GM23338 (cell line): ENCODE data around the gene LRIT3. TPM values are rescaled to one million over a fixed set of nuclear protein-coding genes. Genes with fewer than 3 reads are reported as not detected.

Experiments
- ATAC-seq: fragments of 200-7000 bp; cut with Tn5 transposase; 3 replicates; pipeline ENCODE4 v1.9.1; 2020
- DNase-seq: peaks from one replicate; pipeline ENCODE4 v3.0.0-alpha.2; 2015; ENCODE audit warnings: low spot score
- H2AFZ ChIP-seq: fragments of 200-600 bp; sonication (generic); 2 replicates; pipeline ENCODE4 v1.8.0; 2016; ENCODE audit warnings: antibody characterized with exemption, mild to moderate bottlenecking, moderate library complexity
- H3F3A ChIP-seq: fragments of 200-600 bp; sonication (generic); replicated peaks from 2 replicates; pipeline ENCODE4 v1.8.0; 2017; ENCODE audit warnings: antibody characterized with exemption, mixed run types, low read depth
- H3K27ac ChIP-seq: fragments of 200-600 bp; sonication (generic); 2 replicates; pipeline ENCODE4 v1.6.1; 2016; ENCODE audit warnings: low read depth
- H3K27me3 ChIP-seq: fragments of 200-600 bp; sonication (generic); 2 replicates; pipeline ENCODE4 v1.8.0; 2016; ENCODE audit warnings: mild to moderate bottlenecking, mixed run types, moderate library complexity; ENCODE audit not compliant: insufficient read depth
- H3K36me3 ChIP-seq: fragments of 200-600 bp; sonication (generic); 2 replicates; pipeline ENCODE4 v1.8.0; 2016; ENCODE audit warnings: mild to moderate bottlenecking; ENCODE audit not compliant: insufficient read depth
- H3K4me1 ChIP-seq: fragments of 200-600 bp; sonication (generic); 2 replicates; pipeline ENCODE4 v1.8.0; 2016; ENCODE audit warnings: mild to moderate bottlenecking, moderate library complexity; ENCODE audit not compliant: insufficient read depth
- H3K4me2 ChIP-seq: fragments of 200-600 bp; sonication (generic); 2 replicates; pipeline ENCODE4 v1.7.1; 2017; ENCODE audit warnings: mixed run types
- H3K4me3 ChIP-seq: fragments of 200-600 bp; sonication (generic); 2 replicates; pipeline ENCODE4 v1.6.1; 2016; ENCODE audit warnings: mixed run types
- H3K79me2 ChIP-seq: fragments of 200-600 bp; sonication (generic); replicated peaks from 2 replicates; pipeline ENCODE4 v1.8.0; 2017; ENCODE audit warnings: mild to moderate bottlenecking; ENCODE audit not compliant: insufficient read depth
- H3K9me2 ChIP-seq: fragments of 200-600 bp; sonication (generic); 2 replicates; pipeline ENCODE4 v1.8.0; 2017; ENCODE audit not compliant: insufficient read depth
- H4K20me1 ChIP-seq: fragments of 200-600 bp; sonication (generic); replicated peaks from 2 replicates; pipeline ENCODE4 v1.8.0; 2017; ENCODE audit warnings: mild to moderate bottlenecking; ENCODE audit not compliant: insufficient read depth
- H3K27ac Mint-ChIP-seq: 2 replicates; pipeline ENCODE4 v1.8.0; 2020; ENCODE audit warnings: inconsistent platforms, mild to moderate bottlenecking, moderate library complexity, mixed read lengths
- H3K27me3 Mint-ChIP-seq: 3 replicates; pipeline ENCODE4 v1.8.0; 2022; ENCODE audit warnings: low read depth, mild to moderate bottlenecking, moderate library complexity, mixed read lengths, inconsistent platforms; ENCODE audit not compliant: insufficient read depth, poor library complexity
- H3K36me3 Mint-ChIP-seq: 3 replicates; pipeline ENCODE4 v1.8.0; 2021; ENCODE audit warnings: low read depth, mild to moderate bottlenecking, inconsistent platforms, moderate library complexity, mixed read lengths
- H3K4me1 Mint-ChIP-seq: 3 replicates; pipeline ENCODE4 v1.8.0; 2020; ENCODE audit warnings: mild to moderate bottlenecking, inconsistent platforms, mixed read lengths
- H3K4me3 Mint-ChIP-seq: 3 replicates; pipeline ENCODE4 v1.8.0; 2021; ENCODE audit warnings: moderate library complexity, mild to moderate bottlenecking, inconsistent platforms, mixed read lengths
- H3K9me3 Mint-ChIP-seq: 3 replicates; pipeline ENCODE4 v1.8.0; 2020; ENCODE audit warnings: moderate library complexity, mild to moderate bottlenecking, inconsistent platforms, mixed read lengths
- CREB1 ChIP-seq: fragments of 250-450 bp; sonication (Bioruptor Pico); IDR thresholded peaks from 2 replicates; pipeline ENCODE4 v1.5.0; 2020; ENCODE audit warnings: low read depth, mild to moderate bottlenecking, moderate library complexity
- EZH2 ChIP-seq: fragments of 200-600 bp; sonication (generic); IDR thresholded peaks from one replicate; pipeline ENCODE4 v1.8.0; 2017; ENCODE audit warnings: antibody characterized with exemption, mild to moderate bottlenecking, low read depth; ENCODE audit not compliant: unreplicated experiment
- JUNB ChIP-seq: IDR thresholded peaks from one replicate; pipeline ENCODE4 v1.6.1; 2016; ENCODE audit warnings: antibody characterized with exemption; ENCODE audit not compliant: unreplicated experiment
- POLR2AphosphoS5 ChIP-seq: IDR thresholded peaks from 2 replicates; pipeline ENCODE4 v1.6.1; 2016; ENCODE audit warnings: antibody characterized with exemption, low read depth
- ZNF114 ChIP-seq: fragments of 250-450 bp; sonication (Bioruptor Pico); IDR thresholded peaks from 2 replicates; pipeline ENCODE4 v1.5.0; 2020; ENCODE audit warnings: mild to moderate bottlenecking, moderate library complexity
- polyA plus RNA-seq: library from polyadenylated mRNA; unstranded; fragments of >200 nt; fragmentation: Nextera tagmentation; extraction: Ambion mirVana; gene quantifications from 2 replicates; pipeline ENCODE4 v1.2.1, GENCODE V29; 2016
- total RNA-seq: library from RNA; depleted of rRNA; stranded (reverse); fragments of >200 nt; shearing (Covaris generic); gene quantifications from 2 replicates; pipeline ENCODE4 v1.2.3, GENCODE V29; 2014
- TF ChIP-seq, protein P1 (sequence below): IDR thresholded peaks from 2 replicates; pipeline ENCODE4 v1.6.1; 2016; ENCODE audit warnings: antibody characterized with exemption
- TF ChIP-seq, protein P2 (sequence below): IDR thresholded peaks from one replicate; pipeline ENCODE4 v1.6.1; 2018; ENCODE audit warnings: antibody characterized with exemption; ENCODE audit not compliant: unreplicated experiment
- TF ChIP-seq, protein P3 (sequence below), 2 experiments: fragments of 200-600 bp in 1 of 2; sonication (generic) in 1 of 2; conservative IDR thresholded peaks; 2 replicates each; pipeline versions ENCODE4 v1.5.1 to v1.6.1; 2016 to 2017; ENCODE audit warnings: antibody characterized with exemption in 2 of 2, low read depth in 2 of 2, mild to moderate bottlenecking in 2 of 2, moderate library complexity in 1 of 2

The LRIT3 gene
- total and polyA plus RNA-seq, 2 experiments from 2014 or later = 0.14 TPM; not detected in 1

DNA sequence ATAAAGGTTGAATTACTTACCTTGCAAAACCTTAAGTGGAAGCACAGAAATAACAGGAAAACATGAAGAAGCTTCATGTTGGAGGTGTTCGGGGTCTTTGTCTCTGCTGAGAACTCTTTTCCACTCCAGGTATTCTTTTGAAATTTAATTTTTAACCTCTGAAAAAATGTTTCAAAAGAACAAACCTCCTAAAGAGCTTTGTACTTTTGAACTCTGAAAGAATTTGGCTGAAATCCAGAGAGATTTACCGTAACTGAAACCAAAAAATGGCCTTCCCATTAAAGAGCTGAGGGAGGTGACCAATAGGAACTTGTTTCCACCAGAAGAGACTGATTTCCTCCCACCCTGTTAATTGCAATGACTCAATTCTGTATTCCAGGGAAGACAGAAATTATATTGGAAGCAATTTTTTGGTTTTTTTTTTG, 46.0 kb upstream of the LRIT3 start, which contains the start of gene CFI (continued):
- no peak for TF ChIP-seq JUNB
- TF ChIP-seq, protein P1, sequence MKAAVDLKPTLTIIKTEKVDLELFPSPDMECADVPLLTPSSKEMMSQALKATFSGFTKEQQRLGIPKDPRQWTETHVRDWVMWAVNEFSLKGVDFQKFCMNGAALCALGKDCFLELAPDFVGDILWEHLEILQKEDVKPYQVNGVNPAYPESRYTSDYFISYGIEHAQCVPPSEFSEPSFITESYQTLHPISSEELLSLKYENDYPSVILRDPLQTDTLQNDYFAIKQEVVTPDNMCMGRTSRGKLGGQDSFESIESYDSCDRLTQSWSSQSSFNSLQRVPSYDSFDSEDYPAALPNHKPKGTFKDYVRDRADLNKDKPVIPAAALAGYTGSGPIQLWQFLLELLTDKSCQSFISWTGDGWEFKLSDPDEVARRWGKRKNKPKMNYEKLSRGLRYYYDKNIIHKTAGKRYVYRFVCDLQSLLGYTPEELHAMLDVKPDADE = no peak
- TF ChIP-seq EZH2 = no peak
- TF ChIP-seq ZNF114 = no peak
- TF ChIP-seq POLR2AphosphoS5 = no peak
- TF ChIP-seq, protein P2, sequence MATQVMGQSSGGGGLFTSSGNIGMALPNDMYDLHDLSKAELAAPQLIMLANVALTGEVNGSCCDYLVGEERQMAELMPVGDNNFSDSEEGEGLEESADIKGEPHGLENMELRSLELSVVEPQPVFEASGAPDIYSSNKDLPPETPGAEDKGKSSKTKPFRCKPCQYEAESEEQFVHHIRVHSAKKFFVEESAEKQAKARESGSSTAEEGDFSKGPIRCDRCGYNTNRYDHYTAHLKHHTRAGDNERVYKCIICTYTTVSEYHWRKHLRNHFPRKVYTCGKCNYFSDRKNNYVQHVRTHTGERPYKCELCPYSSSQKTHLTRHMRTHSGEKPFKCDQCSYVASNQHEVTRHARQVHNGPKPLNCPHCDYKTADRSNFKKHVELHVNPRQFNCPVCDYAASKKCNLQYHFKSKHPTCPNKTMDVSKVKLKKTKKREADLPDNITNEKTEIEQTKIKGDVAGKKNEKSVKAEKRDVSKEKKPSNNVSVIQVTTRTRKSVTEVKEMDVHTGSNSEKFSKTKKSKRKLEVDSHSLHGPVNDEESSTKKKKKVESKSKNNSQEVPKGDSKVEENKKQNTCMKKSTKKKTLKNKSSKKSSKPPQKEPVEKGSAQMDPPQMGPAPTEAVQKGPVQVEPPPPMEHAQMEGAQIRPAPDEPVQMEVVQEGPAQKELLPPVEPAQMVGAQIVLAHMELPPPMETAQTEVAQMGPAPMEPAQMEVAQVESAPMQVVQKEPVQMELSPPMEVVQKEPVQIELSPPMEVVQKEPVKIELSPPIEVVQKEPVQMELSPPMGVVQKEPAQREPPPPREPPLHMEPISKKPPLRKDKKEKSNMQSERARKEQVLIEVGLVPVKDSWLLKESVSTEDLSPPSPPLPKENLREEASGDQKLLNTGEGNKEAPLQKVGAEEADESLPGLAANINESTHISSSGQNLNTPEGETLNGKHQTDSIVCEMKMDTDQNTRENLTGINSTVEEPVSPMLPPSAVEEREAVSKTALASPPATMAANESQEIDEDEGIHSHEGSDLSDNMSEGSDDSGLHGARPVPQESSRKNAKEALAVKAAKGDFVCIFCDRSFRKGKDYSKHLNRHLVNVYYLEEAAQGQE = no peak
- TF ChIP-seq, protein P3, sequence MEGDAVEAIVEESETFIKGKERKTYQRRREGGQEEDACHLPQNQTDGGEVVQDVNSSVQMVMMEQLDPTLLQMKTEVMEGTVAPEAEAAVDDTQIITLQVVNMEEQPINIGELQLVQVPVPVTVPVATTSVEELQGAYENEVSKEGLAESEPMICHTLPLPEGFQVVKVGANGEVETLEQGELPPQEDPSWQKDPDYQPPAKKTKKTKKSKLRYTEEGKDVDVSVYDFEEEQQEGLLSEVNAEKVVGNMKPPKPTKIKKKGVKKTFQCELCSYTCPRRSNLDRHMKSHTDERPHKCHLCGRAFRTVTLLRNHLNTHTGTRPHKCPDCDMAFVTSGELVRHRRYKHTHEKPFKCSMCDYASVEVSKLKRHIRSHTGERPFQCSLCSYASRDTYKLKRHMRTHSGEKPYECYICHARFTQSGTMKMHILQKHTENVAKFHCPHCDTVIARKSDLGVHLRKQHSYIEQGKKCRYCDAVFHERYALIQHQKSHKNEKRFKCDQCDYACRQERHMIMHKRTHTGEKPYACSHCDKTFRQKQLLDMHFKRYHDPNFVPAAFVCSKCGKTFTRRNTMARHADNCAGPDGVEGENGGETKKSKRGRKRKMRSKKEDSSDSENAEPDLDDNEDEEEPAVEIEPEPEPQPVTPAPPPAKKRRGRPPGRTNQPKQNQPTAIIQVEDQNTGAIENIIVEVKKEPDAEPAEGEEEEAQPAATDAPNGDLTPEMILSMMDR (conservative IDR thresholded peaks at IDR 0.05; ENCODE audit: low read depth in 2 of 2) = no peak
- TF ChIP-seq CREB1 (CRISPR knock-in tag) = no peak

DNA sequence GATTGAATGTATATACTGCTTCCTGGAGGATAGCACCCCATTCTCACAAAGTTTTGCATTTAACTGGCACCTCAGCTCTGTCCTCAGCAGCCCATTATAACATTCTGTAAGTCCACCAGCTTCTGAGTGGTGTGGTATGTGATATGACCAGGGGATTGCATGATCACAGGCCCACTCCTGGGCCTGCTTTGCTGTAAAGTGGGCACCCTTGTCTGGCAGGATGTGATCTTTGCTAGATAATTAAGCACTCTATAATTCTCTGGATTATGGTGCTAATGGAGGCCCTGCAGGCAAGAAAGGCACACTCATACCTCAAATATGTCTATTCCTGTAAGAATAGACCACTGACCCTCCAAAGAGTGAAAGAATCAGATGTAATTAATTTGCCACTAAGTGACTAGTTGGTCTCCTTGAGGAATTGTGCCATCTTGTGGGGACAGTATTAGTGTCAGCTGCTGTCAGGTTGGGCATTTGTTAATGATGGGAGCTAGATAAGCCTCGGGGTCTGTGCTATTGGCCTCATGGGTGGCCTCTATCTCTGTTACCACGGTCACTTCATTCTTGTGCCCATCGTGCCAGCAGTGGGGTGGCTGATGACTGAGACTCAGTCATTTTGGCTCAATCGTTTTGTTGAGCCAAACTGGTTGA, 43.9 kb upstream of the LRIT3 start:
- peak; percentile 79 for DNase-seq

More for the DNA sequence above, 43.9 kb upstream of the LRIT3 start:
- Mint-ChIP-seq H3K4me1 (no peaks in the 10 kb centered on the region), H3K4me3 (no peak overlapping the region), H3K9me3 (no peaks in the 10 kb centered on the region), H3K27ac (no peak overlapping the region; the same call in 1 of the 2 replicates), H3K36me3 (no peaks in the 10 kb centered on the region), H3K27me3 (peaks cover 1% of the 10 kb centered on the region)
- peak; percentile 94 for ATAC-seq
- no peak for TF ChIP-seq CREB1 (CRISPR knock-in tag)
- TF ChIP-seq, protein P3 (conservative IDR thresholded peaks at IDR 0.05; ENCODE audit: low read depth in 2 of 2) = peak; percentile 70 to 83
- H3K4me2 ChIP-seq = no peak overlapping the region
- H3K27ac ChIP-seq = no peak overlapping the region
- no peaks in the 10 kb centered on the region for H3K4me1 ChIP-seq
- H3K27me3 ChIP-seq = no peaks in the 10 kb centered on the region
- H4K20me1 ChIP-seq = no peaks in the 10 kb centered on the region
- no peak overlapping the region for H3K4me3 ChIP-seq
- H2AFZ ChIP-seq = no peak overlapping the region
- no peaks in the 10 kb centered on the region for H3K9me2 ChIP-seq
- H3K36me3 ChIP-seq = no peaks in the 10 kb centered on the region
- no peaks in the 10 kb centered on the region for H3K79me2 ChIP-seq
- no peaks in the 10 kb centered on the region for H3F3A ChIP-seq
